Measurements from ENCODE around the gene POLR1A. TPM values are rescaled to one million over a fixed set of nuclear protein-coding genes. Genes with fewer than 3 reads are reported as not detected.

Gene POLR1A
- total and polyA plus RNA-seq, 2 of the 13 experiments (the other 11 are each of a cell fraction or from before 2014, with no cell fraction given): 7.2 to 39.9 TPM

GRCh38 chr2:86147793-86148192 is 42.1 kb upstream of the POLR1A start:
- Histone ChIP-seq H3K36me3 (replicated peaks in 1 of 2; ENCODE audit: control insufficient read depth in 1 of 2, insufficient read depth in 2 of 2, low read length in 2 of 2) (peaks cover 40 to 80% of the 10 kb centered on the region in 2 experiments), H3K4me2 (ENCODE audit: low read depth, low read length) (no peak overlapping the region), H3K27ac (ENCODE audit: extremely low read length, insufficient read depth, low read length) (no peak overlapping the region), H3K9ac (ENCODE audit: insufficient read depth, low read depth, low read length) (no peak overlapping the region), H3K27me3 (ENCODE audit: control insufficient read depth in 1 of 2, insufficient read depth in 2 of 2, low read length in 2 of 2) (no peaks in the 10 kb centered on the region), H3K4me1 (ENCODE audit: insufficient read depth, low read length) (no peaks in the 10 kb centered on the region), H3K79me2 (ENCODE audit: insufficient read depth, low read length) (no peaks in the 10 kb centered on the region), H4K20me1 (ENCODE audit: insufficient read depth, low read length) (no peaks in the 10 kb centered on the region), H3K9me3 (ENCODE audit: low read length) (no peaks in the 10 kb centered on the region), H3K4me3 (replicated peaks in 1 of 3; ENCODE audit: insufficient read depth in 1 of 3, low read depth in 2 of 3, low read length in 3 of 3) (no peak overlapping the region), H2AFZ (ENCODE audit: low read length) (no peak overlapping the region)
- ChIA-PET CTCF (ENCODE audit: low intra/inter-chr PET ratio, low total read pairs) (no interaction called here), POLR2A (no interaction called here)
- BruUV-seq (replicated peaks): no TSS peak
- intact Hi-C loops (cut with micrococcal nuclease; ENCODE audit: unreplicated experiment) (no loop called here), in situ Hi-C loops (cut with HindIII; ENCODE audit: extremely low pct_ligation_motif_present, low pct_unique_long_range_greater_than_20kb) (no loop called here)
- WGBS (ENCODE audit: low lambda C conversion rate): 98% methylated on average over 2 of the region's 2 CpGs
- ATAC-seq: no peak
- no peak for TF ChIP-seq BATF2 (CRISPR knock-in tag; IDR thresholded peaks at IDR 0.05)
- TF ChIP-seq KDM3A (CRISPR knock-in tag; IDR thresholded peaks at IDR 0.05; ENCODE audit: low read depth): no peak
- no peak for TF ChIP-seq DDIT3 (CRISPR knock-in tag; IDR thresholded peaks at IDR 0.05)
- peak; percentile 64 for TF ChIP-seq RBM22 (optimal IDR thresholded peaks at IDR 0.05; ENCODE audit: low read length)
- TF ChIP-seq THAP9 (CRISPR knock-in tag; IDR thresholded peaks at IDR 0.05; ENCODE audit: borderline replicate concordance): no peak
- no peak for TF ChIP-seq KAT7 (CRISPR knock-in tag; IDR thresholded peaks at IDR 0.05; ENCODE audit: borderline replicate concordance)
- TF ChIP-seq POLR2AphosphoS5 (IDR thresholded peaks at IDR 0.05; ENCODE audit: low read depth, low read length): 0 out of 2 replicates have a peak, but pooled peaks have one; percentile 20
- no peak for TF ChIP-seq ZMYM4 (CRISPR knock-in tag; IDR thresholded peaks at IDR 0.05)
- no peak for DNase-seq (ENCODE audit: low spot score)
- no peak for FAIRE-seq
